Measurements from ENCODE around the gene PHF12. TPM values are rescaled to one million over a fixed set of nuclear protein-coding genes. Genes with fewer than 3 reads are reported as not detected.

PHF12 gene
- total RNA-seq, 1 experiment from 2014 or later: 35.7 TPM

DNA sequence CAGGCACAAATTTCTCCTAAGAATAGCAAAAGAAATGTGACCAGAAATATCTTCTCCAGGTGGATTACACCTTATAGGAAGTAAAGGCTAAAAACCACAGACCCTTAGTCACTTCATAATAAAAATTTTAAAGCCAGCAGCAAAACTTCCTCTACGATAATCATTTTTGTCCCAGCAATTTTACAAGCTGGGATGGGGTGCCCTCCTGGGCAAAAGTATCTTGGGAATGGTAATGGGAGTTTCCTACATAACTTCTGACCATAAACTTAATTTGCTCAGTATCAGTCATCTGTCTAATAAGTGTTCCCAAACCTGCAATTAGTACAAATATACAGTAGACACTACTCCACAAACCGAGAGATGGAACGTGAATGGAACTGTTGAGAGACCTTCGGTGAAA is 3.0 kb downstream of the PHF12 start:
- Histone ChIP-seq H3K9me3 (ENCODE audit: control insufficient read depth in 1 of 2, insufficient read depth in 1 of 2, low read depth in 1 of 2, low read length in 2 of 2) (no peaks in the 10 kb centered on the region), H3K27me3 (ENCODE audit: insufficient read depth, low read length) (no peaks in the 10 kb centered on the region), H3K27ac (ENCODE audit: low read depth, low read length) (peak overlapping the region; percentile 83), H4K20me1 (ENCODE audit: insufficient read depth) (no peaks in the 10 kb centered on the region), H3K9me2 (ENCODE audit: insufficient read depth) (no peaks in the 10 kb centered on the region), H3K4me3 (replicated peaks in 1 of 2; ENCODE audit: low read depth in 1 of 2, low read length in 2 of 2) (peak overlapping the region; percentile 81 to 92), H3K79me2 (ENCODE audit: insufficient read depth, low read length) (peaks cover 76% of the 10 kb centered on the region), H3K4me1 (ENCODE audit: control insufficient read depth in 1 of 2, insufficient read depth in 2 of 2, low read length in 2 of 2) (peaks cover 16 to 26% of the 10 kb centered on the region in 2 experiments), H3K9ac (ENCODE audit: low read length) (peak overlapping the region; percentile 70), H3K36me3 (ENCODE audit: control insufficient read depth in 1 of 2, insufficient read depth in 2 of 2, low read length in 2 of 2) (peaks cover 6 to 12% of the 10 kb centered on the region in 2 experiments; a peak in 3 of 4 replicates), H2AFZ (ENCODE audit: low read depth, low read length, poor library complexity, severe bottlenecking) (no peak overlapping the region), H3K4me2 (ENCODE audit: low read length) (peak overlapping the region; percentile 90)
- no peak for DNase-seq (ENCODE audit: low read depth, low spot score)
- POLR2A ChIA-PET: no interaction called here
- intact Hi-C loops (cut with micrococcal nuclease): no loop called here
- TF ChIP-seq, protein P1, sequence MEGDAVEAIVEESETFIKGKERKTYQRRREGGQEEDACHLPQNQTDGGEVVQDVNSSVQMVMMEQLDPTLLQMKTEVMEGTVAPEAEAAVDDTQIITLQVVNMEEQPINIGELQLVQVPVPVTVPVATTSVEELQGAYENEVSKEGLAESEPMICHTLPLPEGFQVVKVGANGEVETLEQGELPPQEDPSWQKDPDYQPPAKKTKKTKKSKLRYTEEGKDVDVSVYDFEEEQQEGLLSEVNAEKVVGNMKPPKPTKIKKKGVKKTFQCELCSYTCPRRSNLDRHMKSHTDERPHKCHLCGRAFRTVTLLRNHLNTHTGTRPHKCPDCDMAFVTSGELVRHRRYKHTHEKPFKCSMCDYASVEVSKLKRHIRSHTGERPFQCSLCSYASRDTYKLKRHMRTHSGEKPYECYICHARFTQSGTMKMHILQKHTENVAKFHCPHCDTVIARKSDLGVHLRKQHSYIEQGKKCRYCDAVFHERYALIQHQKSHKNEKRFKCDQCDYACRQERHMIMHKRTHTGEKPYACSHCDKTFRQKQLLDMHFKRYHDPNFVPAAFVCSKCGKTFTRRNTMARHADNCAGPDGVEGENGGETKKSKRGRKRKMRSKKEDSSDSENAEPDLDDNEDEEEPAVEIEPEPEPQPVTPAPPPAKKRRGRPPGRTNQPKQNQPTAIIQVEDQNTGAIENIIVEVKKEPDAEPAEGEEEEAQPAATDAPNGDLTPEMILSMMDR (IDR thresholded peaks at IDR 0.05 in 2 of 3, conservative IDR thresholded peaks at IDR 0.05 in 1 of 3; ENCODE audit: borderline replicate concordance in 1 of 3, insufficient read depth in 1 of 3, low read depth in 2 of 3, low read length in 2 of 3): no peak
- no peak for TF ChIP-seq ATF3 (IDR thresholded peaks at IDR 0.05)
- no peak for TF ChIP-seq RAD21 (IDR thresholded peaks at IDR 0.05; ENCODE audit: low read depth)
- no peak for TF ChIP-seq CBX3 (IDR thresholded peaks at IDR 0.05; ENCODE audit: low read depth)
- no peak for TF ChIP-seq EGR1 (IDR thresholded peaks at IDR 0.05; ENCODE audit: low read depth)
- TF ChIP-seq SIN3A (IDR thresholded peaks at IDR 0.05; ENCODE audit: low read depth): no peak
- CTCF ChIA-PET: interaction anchor here (4.5 kb wide), 1 partner anchor 221 kb away, joined by 44 read pairs; the partner anchor contains the start of gene TLCD1
- RAD21 ChIA-PET (ENCODE audit: low non-redundant PET in 1 of 2, low total read pairs in 2 of 2, uncharacterized antibody in 2 of 2, unreplicated experiment in 2 of 2): no interaction called here
- no TSS peak for BruUV-seq (replicated peaks)
- ATAC-seq: no peak

- no peak overlapping the region for H2AFZ ChIP-seq (ENCODE audit: low read depth, low read length, poor library complexity, severe bottlenecking)
- RAD21 ChIA-PET (ENCODE audit: low non-redundant PET in 1 of 2, low total read pairs in 2 of 2, uncharacterized antibody in 2 of 2, unreplicated experiment in 2 of 2): no interaction called here
- CTCF ChIA-PET: interaction anchor here (0.6 kb wide), 1 partner anchor 301 kb away, joined by 3 read pairs; no protein-coding TSS in a partner anchor
- H3K9ac ChIP-seq (ENCODE audit: low read length): no peak overlapping the region
- DNase-seq (ENCODE audit: low read depth, low spot score) (no peak), ATAC-seq (no peak)
- no peaks in the 10 kb centered on the region for H4K20me1 ChIP-seq (ENCODE audit: insufficient read depth)
- H3K36me3 ChIP-seq (ENCODE audit: control insufficient read depth in 1 of 2, insufficient read depth in 2 of 2, low read length in 2 of 2): peaks cover 6 to 14% of the 10 kb centered on the region in 2 experiments; a peak in 3 of 4 replicates
- POLR2A ChIA-PET: no interaction called here
- H3K27ac ChIP-seq (ENCODE audit: low read depth, low read length): no peak overlapping the region
- no TSS peak for BruUV-seq (replicated peaks)
- no peaks in the 10 kb centered on the region for H3K9me2 ChIP-seq (ENCODE audit: insufficient read depth)
- H3K9me3 ChIP-seq (ENCODE audit: control insufficient read depth in 1 of 2, insufficient read depth in 1 of 2, low read depth in 1 of 2, low read length in 2 of 2): no peaks in the 10 kb centered on the region
- H3K4me3 ChIP-seq (replicated peaks in 1 of 2; ENCODE audit: low read depth in 1 of 2, low read length in 2 of 2): no peak overlapping the region
- H3K27me3 ChIP-seq (ENCODE audit: insufficient read depth, low read length): no peaks in the 10 kb centered on the region
- peaks cover 9 to 19% of the 10 kb centered on the region in 2 experiments for H3K4me1 ChIP-seq (ENCODE audit: control insufficient read depth in 1 of 2, insufficient read depth in 2 of 2, low read length in 2 of 2)
- H3K79me2 ChIP-seq (ENCODE audit: insufficient read depth, low read length): peaks cover 83% of the 10 kb centered on the region
- H3K4me2 ChIP-seq (ENCODE audit: low read length): no peak overlapping the region
- intact Hi-C loops (cut with micrococcal nuclease): no loop called here
- no peak for TF ChIP-seq ZFX (IDR thresholded peaks at IDR 0.05)
- TF ChIP-seq TCF7L2 (IDR thresholded peaks at IDR 0.05; ENCODE audit: borderline replicate concordance, extremely low read depth, insufficient read depth, insufficient read length): no peak
- no peak for TF ChIP-seq SIN3A (IDR thresholded peaks at IDR 0.05; ENCODE audit: low read depth)
- TF ChIP-seq, protein P2, sequence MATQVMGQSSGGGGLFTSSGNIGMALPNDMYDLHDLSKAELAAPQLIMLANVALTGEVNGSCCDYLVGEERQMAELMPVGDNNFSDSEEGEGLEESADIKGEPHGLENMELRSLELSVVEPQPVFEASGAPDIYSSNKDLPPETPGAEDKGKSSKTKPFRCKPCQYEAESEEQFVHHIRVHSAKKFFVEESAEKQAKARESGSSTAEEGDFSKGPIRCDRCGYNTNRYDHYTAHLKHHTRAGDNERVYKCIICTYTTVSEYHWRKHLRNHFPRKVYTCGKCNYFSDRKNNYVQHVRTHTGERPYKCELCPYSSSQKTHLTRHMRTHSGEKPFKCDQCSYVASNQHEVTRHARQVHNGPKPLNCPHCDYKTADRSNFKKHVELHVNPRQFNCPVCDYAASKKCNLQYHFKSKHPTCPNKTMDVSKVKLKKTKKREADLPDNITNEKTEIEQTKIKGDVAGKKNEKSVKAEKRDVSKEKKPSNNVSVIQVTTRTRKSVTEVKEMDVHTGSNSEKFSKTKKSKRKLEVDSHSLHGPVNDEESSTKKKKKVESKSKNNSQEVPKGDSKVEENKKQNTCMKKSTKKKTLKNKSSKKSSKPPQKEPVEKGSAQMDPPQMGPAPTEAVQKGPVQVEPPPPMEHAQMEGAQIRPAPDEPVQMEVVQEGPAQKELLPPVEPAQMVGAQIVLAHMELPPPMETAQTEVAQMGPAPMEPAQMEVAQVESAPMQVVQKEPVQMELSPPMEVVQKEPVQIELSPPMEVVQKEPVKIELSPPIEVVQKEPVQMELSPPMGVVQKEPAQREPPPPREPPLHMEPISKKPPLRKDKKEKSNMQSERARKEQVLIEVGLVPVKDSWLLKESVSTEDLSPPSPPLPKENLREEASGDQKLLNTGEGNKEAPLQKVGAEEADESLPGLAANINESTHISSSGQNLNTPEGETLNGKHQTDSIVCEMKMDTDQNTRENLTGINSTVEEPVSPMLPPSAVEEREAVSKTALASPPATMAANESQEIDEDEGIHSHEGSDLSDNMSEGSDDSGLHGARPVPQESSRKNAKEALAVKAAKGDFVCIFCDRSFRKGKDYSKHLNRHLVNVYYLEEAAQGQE (IDR thresholded peaks at IDR 0.05; ENCODE audit: low read depth): no peak
- no peak for TF ChIP-seq ELF1 (IDR thresholded peaks at IDR 0.05; ENCODE audit: borderline replicate concordance, low read depth)
- no peak for TF ChIP-seq ATF3 (IDR thresholded peaks at IDR 0.05)
- TF ChIP-seq, protein P1 (IDR thresholded peaks at IDR 0.05 in 2 of 3, conservative IDR thresholded peaks at IDR 0.05 in 1 of 3; ENCODE audit: borderline replicate concordance in 1 of 3, insufficient read depth in 1 of 3, low read depth in 2 of 3, low read length in 2 of 3): no peak
- TF ChIP-seq FOSL1 (IDR thresholded peaks at IDR 0.05; ENCODE audit: low read depth): no peak
Measured at GRCh38 chr17:28947639-28948038, 3.7 kb downstream of the PHF12 start.
